Measurements from ENCODE around the gene FBXW10B.
"Not testable (repeated sequence)": the region's sequence is repeated elsewhere in the genome, so short reads cannot be mapped to it uniquely, and the experiment has no call there.

FBXW10B gene, protein sequence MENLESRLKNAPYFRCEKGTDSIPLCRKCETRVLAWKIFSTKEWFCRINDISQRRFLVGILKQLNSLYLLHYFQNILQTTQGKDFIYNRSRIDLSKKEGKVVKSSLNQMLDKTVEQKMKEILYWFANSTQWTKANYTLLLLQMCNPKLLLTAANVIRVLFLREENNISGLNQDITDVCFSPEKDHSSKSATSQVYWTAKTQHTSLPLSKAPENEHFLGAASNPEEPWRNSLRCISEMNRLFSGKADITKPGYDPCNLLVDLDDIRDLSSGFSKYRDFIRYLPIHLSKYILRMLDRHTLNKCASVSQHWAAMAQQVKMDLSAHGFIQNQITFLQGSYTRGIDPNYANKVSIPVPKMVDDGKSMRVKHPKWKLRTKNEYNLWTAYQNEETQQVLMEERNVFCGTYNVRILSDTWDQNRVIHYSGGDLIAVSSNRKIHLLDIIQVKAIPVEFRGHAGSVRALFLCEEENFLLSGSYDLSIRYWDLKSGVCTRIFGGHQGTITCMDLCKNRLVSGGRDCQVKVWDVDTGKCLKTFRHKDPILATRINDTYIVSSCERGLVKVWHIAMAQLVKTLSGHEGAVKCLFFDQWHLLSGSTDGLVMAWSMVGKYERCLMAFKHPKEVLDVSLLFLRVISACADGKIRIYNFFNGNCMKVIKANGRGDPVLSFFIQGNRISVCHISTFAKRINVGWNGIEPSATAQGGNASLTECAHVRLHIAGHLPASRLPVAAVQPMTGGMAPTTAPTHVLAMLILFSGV

DNA sequence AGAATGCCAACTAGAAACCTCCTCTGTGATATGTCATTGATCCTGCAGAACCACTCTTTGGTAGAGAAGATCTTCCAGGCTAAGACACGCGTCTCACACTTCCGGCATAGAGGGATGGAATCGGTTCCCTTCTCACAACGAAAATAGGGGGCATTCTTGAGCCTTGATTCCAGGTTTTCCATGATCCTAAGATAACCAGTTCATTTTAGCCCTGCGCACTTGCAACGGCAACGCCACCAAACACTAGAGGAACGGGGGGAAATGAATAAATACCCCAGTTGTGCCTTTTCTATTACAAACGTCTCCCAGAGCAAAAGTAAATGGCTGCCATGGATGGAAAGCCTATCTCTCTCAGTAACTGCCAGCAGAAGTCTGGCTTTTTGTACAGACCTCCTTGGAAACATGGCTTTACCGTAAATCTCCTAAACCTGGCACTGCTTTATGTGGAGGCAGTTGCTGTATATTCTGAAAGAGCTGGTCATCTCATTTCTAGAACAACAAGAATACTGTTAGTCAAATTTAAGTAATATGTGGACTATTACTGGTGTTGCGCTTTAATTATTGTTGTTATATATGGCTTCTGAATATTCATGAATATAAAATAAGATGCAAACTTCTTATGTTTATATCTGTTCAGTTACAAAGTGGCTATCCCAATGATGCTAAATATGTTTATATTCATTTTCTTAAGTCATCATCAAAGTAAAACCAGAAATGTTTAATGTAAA, at the start of gene FBXW10B:
Gene FBXW10B, minus strand, starts transcription at position 374 of the 728 bp plus-strand sequence. Its CDS starts 192 bp downstream, at position 182.
- not testable (repeated sequence) for DNase-seq (ENCODE audit: low read depth in 2 of 2)

GRCh38 chr17:15663691-15664090, 44.2 kb upstream of the FBXW10B start:
- DNase-seq (ENCODE audit: low read depth in 2 of 2) = no peak

- DNase-seq (ENCODE audit: low read depth in 2 of 2) = no peak
These were observed 43.7 kb upstream of the FBXW10B start for GRCh38 chr17:15663176-15663575.

DNA sequence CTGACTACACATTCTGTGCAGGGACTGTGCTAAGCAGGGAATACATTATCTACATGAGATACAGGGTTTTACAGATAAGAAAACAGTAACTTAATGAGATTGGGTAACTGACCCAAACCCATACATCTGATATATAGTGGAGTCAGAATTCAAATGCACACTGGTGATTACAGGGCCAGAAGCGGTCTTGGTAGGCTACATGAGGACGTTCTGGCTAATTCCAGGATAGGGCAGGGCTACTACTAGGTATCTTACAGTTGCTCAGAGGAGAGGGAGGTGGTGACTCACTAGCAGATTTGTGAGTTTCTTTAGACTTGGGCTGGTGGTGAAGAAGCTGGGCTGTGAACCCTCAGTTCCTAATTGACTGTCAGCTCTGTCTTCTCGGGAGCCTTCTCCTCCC, 43.2 kb upstream of the FBXW10B start:
- no peak for DNase-seq (ENCODE audit: low read depth in 2 of 2)

DNA sequence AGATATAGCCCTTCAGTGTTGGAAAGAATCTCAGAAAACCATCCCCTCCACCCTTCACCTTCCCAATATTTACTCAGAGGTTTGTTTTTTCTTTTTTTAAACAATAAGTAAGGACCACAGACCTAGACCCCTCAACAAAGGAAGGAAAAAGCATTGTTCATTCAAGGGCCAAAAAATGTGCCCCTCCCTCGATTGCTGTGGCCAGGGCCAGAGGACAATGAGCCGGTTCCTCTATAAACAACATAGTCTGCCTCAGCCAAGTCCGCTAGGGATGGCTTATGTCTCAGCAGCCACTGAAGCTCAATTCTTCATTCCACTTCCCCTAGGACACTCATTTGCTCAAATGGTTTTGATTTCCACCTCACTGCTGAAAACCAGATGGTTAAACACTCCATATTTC, 40.6 kb upstream of the FBXW10B start:
- no peak for DNase-seq (ENCODE audit: low read depth in 2 of 2)

DNA sequence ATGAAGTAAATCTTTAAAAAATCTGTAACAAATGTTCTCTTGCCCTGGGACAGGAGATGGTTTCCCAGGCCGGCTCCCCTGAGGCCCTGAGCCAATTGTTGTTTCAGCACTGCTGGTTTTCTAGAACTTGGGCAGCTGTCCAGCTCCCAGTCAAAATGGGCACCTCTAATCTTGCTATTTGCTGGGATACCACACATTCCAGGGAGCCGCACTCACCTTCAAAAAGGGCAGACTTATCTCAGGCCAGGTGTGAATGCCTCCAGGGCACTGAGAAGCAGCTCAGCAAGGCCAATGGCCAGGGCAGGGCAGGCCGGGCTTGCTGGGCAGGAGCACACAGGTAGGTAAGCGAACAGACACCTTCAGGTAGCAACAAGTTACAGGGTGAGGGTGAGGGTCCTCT, 40.2 kb upstream of the FBXW10B start:
- DNase-seq (ENCODE audit: low read depth in 2 of 2) = no peak

DNA sequence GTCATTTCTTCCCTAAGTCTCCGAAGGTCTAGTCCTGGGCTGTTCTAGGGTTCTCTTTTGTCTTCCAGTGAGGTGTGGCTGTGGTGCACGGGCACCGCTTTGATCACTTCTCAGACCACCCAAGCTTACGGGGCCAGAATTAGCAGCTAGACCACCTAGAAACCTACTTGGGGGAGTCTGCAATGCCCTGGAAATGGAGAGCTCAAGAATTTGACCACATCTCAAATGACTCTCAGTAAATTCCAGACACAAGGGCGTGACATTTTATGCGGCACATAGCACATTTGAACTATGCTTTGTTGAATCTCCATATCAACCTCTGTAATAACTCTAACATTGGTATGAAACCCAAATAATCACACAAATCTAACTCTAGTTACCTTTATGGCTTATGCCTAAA, 39.7 kb upstream of the FBXW10B start:
- DNase-seq (ENCODE audit: low read depth in 2 of 2) = no peak

GRCh38 chr17:15658296-15658695, 38.8 kb upstream of the FBXW10B start:
- no peak for DNase-seq (ENCODE audit: low read depth in 2 of 2)

GRCh38 chr17:15657868-15658267, 38.4 kb upstream of the FBXW10B start:
- DNase-seq (ENCODE audit: low read depth in 2 of 2) = no peak

DNA sequence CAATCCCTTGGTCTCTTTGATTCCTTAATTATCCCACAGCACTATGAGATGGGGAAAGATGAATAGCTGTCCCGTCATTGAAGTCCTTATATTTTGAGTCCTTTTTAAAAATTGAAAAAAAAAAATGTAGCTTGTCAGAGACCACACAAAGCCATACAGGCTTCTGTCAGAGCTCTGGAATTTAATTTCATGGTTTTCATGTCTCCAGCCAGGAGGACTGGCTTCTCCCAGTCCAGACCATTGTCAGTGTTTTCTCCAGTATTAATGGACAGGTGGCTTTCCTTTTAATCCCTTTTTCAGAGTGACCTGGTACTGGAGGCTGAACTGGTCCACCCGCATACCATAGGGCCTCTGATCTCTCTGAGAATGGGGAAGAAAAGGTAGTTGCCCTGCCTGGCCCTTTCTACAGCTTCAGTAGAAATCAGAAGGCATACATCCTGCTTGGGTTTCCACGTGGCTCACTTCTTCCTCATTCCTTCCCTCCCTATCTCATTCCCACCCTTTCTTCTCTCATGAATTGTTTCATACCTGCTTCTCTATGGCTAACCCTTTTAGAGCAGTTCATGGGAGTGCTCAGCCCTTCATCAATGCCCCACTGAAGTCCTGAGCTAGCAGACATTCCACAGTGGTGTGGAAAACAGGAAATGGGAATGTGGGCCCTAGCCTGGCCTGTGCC, 35.5 kb upstream of the FBXW10B start:
- DNase-seq (ENCODE audit: low read depth in 2 of 2) = no peak

GRCh38 chr17:15654401-15654800, 34.9 kb upstream of the FBXW10B start:
- not testable (repeated sequence) for DNase-seq (ENCODE audit: low read depth in 2 of 2)

DNA sequence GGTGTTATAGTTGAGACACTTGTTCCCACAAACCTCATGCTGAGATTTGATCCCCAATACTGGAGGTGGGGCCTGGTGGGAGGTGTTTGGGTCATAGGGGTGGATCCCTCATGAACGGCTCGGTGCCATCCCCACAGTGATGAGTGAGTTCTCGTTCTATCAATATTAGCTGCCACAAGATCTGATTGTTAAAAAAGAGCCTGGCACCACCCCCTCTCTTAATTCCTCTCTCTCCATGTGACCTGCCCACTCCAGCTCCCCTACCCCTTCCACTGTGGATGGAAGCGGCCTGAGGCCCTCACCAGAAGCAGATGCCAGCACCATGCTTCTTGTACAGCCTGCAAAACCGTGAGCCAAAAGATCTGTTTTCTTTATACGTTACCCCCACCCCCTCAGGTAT, 33.5 kb upstream of the FBXW10B start:
- DNase-seq (ENCODE audit: low read depth in 2 of 2) = no peak

DNA sequence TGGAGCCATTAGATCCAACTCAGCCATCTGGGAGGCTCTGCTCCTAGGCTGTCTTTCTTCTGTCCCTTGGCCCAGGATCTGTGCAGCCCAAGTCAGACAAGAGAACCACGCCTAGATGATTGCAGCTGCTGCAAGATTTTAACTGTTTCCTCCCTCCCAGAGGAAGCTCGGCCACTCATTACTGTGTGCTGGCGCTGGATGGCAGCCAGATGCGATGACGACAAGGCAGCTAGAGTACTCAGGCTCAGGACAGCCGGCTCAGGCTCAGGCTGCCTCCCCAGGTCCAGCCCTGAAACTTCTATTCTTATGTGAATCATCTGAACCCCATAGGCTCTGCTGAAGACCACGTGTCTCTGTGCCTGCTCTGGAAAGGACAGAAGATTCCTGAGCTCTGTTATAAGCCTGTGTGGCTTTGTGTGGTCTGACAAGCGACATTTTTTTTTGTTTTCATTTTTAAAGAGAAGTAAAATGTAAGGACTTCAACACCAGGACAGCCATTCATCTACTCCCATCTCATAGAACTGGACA, 32.1 kb upstream of the FBXW10B start:
- DNase-seq (ENCODE audit: low read depth in 2 of 2) = peak; percentile 91

- no peak for DNase-seq (ENCODE audit: low read depth in 2 of 2)
These were observed 31.5 kb upstream of the FBXW10B start for GRCh38 chr17:15650741-15651582.

DNA sequence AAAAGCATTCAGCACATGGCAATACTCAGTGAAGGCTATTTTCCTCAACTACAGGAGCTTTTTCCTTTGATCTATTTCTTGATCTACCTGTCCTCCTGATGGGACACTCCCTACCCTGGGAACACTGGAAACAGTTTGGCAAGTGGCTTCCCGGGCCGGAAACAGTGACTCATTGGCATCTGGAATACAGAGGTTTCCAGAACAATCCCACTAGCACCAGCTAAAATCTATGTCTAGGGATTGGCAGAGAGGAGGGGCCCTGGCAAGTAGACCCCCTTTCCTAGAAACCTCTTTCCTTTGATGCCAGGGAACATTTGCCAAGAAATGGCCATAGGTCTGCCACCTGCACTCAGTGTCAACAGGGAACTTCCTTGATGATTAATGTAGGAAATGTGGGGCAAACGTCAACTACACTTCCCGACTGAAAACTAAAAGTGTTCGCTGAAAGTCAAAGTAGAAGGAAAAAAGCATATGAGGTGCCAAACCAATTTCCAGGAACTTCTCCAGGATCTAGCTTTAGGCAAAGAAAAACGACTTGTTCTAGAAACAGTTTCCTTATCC, 30.4 kb upstream of the FBXW10B start:
- DNase-seq (ENCODE audit: low read depth in 2 of 2) = no peak

DNA sequence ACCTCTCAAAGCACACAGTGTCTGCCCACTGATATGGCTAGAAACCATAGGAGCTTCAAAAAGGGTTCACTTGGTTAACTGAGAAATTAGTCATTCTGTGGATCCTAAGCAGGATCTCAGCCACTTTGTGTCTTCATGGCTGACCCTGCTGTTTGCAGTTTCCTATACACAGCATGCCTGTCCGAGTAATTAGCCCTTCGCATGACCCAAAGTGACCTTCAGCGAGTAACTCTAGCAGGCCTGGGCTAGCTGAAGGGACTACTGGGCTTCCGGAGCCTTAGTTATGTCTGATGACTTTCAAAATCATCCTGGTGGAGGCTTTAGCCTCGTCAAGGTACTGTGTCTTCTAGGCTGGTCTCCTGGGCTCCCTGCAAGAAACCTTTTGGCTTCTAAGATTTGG, 28.9 kb upstream of the FBXW10B start:
- no peak for DNase-seq (ENCODE audit: low read depth in 2 of 2)

DNA sequence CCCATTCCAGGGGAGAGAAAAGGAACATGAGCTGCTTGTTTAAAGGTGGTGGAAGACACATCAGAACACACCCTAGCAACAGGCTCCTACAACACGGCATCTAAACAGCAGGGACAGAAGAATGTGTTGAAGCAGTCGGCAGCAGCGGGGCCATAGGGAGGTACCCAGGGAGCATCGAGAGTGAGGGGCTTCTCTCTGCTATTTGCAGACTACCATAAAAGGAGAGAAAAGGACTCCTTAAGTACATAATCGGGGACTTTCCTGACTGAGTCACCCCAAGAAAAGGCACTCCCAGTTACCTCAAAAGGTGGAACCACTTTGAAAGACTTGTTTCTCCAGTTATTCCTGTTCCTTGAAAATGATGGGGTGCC, 26.4 kb upstream of the FBXW10B start:
- not testable (repeated sequence) for DNase-seq (ENCODE audit: low read depth in 2 of 2)

DNA sequence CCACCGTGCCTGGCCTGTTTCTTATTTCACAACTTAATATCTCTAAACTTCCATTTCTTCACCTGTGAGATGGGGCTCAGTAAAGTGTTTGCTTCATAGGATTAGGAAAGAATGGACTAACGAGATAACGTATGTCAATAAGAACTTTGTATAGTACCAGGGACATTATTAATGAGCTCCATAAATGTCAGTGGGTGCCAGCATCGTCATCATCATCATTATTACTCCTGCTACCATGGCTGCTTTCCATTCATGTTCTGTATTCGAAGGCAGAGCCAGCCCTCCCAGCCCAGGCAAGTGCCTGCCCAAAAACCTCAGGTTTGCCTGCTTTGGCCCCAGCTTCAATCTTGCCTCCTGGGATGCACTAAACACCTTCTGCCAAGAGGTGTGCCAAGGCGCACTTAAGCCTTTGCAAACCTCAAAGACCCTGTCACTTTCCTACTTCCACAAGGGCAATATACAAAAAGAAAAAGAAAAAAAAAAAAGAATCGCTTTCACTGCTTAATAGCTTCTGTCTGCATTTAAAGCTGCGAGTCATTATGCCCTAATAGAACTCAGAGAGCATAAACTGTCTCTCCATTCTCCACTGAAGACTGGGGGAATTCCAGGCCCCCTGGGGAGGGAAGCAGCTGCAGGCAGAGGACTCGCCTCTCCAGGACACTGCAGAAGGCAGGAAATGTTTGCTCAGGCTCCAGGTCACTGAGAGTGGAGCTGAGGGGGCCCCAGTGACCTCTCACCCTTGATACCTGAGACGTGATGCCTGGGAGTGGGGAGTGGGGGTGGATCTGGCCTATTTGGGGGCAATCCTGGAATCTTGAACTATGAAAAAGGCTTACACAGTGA, 25.8 kb upstream of the FBXW10B start:
- not testable (repeated sequence) for DNase-seq (ENCODE audit: low read depth in 2 of 2)

- DNase-seq (ENCODE audit: low read depth in 2 of 2) = not testable (repeated sequence)
These were observed 23.2 kb upstream of the FBXW10B start for GRCh38 chr17:15642505-15643251.
